OCI-LY7 (cell line): Measurements from ENCODE around the gene POU6F2. TPM values are rescaled to one million over a fixed set of nuclear protein-coding genes. Genes with fewer than 3 reads are reported as not detected.

Experiments
- BruUV-seq: library from RNA; stranded (reverse); fragments of 400-500 nt; replicated peaks from 2 replicates; lab custom pipeline; 2021; lab: Mats Ljungman, UMichigan
- CTCF ChIA-PET: fragments of 300-600 bp; sonication (Branson Sonifier 250); formaldehyde crosslinking; loops from one replicate; lab custom pipeline; 2022; ENCODE audit warnings: antibody characterized with exemption; ENCODE audit not compliant: unreplicated experiment; lab: Charles Lee
- POLR2A ChIA-PET: fragments of 300-600 bp; sonication (Branson Sonifier 250); formaldehyde crosslinking; loops from one replicate; lab custom pipeline; 2022; ENCODE audit warnings: antibody characterized with exemption; lab: Charles Lee
- DNase-seq: peaks from one replicate; pipeline ENCODE4 v3.0.0-alpha.2; 2015; ENCODE audit warnings: low spot score
- H2AFZ ChIP-seq: fragments of 200-600 bp; sonication (generic), shearing (Covaris generic); 2 replicates; pipeline ENCODE4 v1.6.1; 2014; ENCODE audit warnings: mild to moderate bottlenecking, antibody characterized with exemption, low read length, moderate library complexity
- H3K27ac ChIP-seq: fragments of 200-600 bp; sonication (generic); 2 replicates; pipeline ENCODE4 v1.5.1; 2014; ENCODE audit warnings: mixed run types, low read depth, mild to moderate bottlenecking, moderate library complexity, low read length, inconsistent platforms; ENCODE audit not compliant: poor library complexity, severe bottlenecking
- H3K36me3 ChIP-seq: fragments of 200-600 bp; sonication (generic); 2 replicates; pipeline ENCODE4 v1.6.1; 2014; ENCODE audit warnings: mild to moderate bottlenecking, antibody characterized with exemption, low read length, moderate library complexity, mixed read lengths; ENCODE audit not compliant: insufficient read depth
- H3K4me1 ChIP-seq: fragments of 200-600 bp; sonication (generic); 2 replicates; pipeline ENCODE4 v1.5.1; 2014; ENCODE audit warnings: mild to moderate bottlenecking, low read length; ENCODE audit not compliant: insufficient read depth, poor library complexity, severe bottlenecking
- H3K4me2 ChIP-seq: fragments of 200-600 bp; sonication (generic); 2 replicates; pipeline ENCODE4 v1.6.1; 2014; ENCODE audit warnings: mild to moderate bottlenecking, low read length
- H3K4me3 ChIP-seq: fragments of 200-600 bp; sonication (generic); 2 replicates; pipeline ENCODE4 v1.5.1; 2014; ENCODE audit warnings: mild to moderate bottlenecking, low read depth, low read length; ENCODE audit not compliant: poor library complexity, severe bottlenecking
- H3K79me2 ChIP-seq: fragments of 200-600 bp; sonication (generic); 2 replicates; pipeline ENCODE4 v1.6.1; 2016; ENCODE audit warnings: low read depth, mild to moderate bottlenecking, low read length, moderate library complexity, mixed read lengths; ENCODE audit not compliant: insufficient read depth
- H3K9me2 ChIP-seq: fragments of 200-600 bp; sonication (generic); 2 replicates; pipeline ENCODE4 v1.6.1; 2016; ENCODE audit warnings: mild to moderate bottlenecking, low read length, mixed read lengths; ENCODE audit not compliant: insufficient read depth
- H3K9me3 ChIP-seq: fragments of 200-600 bp; sonication (generic); 2 replicates; pipeline ENCODE4 v1.6.1; 2014; ENCODE audit warnings: mild to moderate bottlenecking, mixed run types, low read length, mixed read lengths
- H4K20me1 ChIP-seq: fragments of 200-600 bp; sonication (generic); 2 replicates; pipeline ENCODE4 v1.6.1; 2014; ENCODE audit warnings: mild to moderate bottlenecking, antibody characterized with exemption, low read length, moderate library complexity, mixed read lengths; ENCODE audit not compliant: insufficient read depth
- CTCF ChIP-seq: fragments of 200-600 bp; sonication (generic); conservative IDR thresholded peaks from 2 replicates; pipeline ENCODE4 v1.5.1; 2014; ENCODE audit warnings: mild to moderate bottlenecking, antibody characterized with exemption, low read length, moderate library complexity, mixed read lengths
- EZH2phosphoT487 ChIP-seq: fragments of 200-600 bp; sonication (generic); IDR thresholded peaks from 2 replicates; pipeline ENCODE4 v1.6.1; 2018; ENCODE audit warnings: low read depth, borderline replicate concordance, mild to moderate bottlenecking, mixed run types, antibody characterized with exemption, low read length, moderate library complexity, mixed read lengths
- intact Hi-C: fragments of 100-400 bp; cut with micrococcal nuclease; formaldehyde crosslinking; loops from one replicate; pipeline ENCODE4 v1.10.0; 2022; ENCODE audit not compliant: unreplicated experiment
- total RNA-seq, 2 experiments: library from RNA; depleted of rRNA in 1 of 2; stranded (reverse); fragments of >200 nt in 1 of 2; shearing (Covaris generic) in 1 of 2; gene quantifications; 2 replicates each; pipeline ENCODE4 v1.2.3, GENCODE V29; 2014 to 2022

POU6F2 gene
- total RNA-seq, 2 experiments from 2014 or later = 0.40 TPM; not detected in 1

GRCh38 chr7:39338716-39339115 is 361.0 kb downstream of the POU6F2 start:
- TF ChIP-seq CTCF = no peak
- no peak for TF ChIP-seq EZH2phosphoT487
- no TSS peak for BruUV-seq
- Histone ChIP-seq H3K4me1 (no peaks in the 10 kb centered on the region), H3K4me3 (no peak overlapping the region), H3K9me3 (no peaks in the 10 kb centered on the region), H3K4me2 (no peak overlapping the region), H3K27ac (no peak overlapping the region), H4K20me1 (no peaks in the 10 kb centered on the region), H3K79me2 (no peaks in the 10 kb centered on the region), H3K9me2 (no peaks in the 10 kb centered on the region), H2AFZ (no peak overlapping the region), H3K36me3 (no peaks in the 10 kb centered on the region)
- intact Hi-C loops = no loop called here
- CTCF ChIA-PET = no interaction called here
- POLR2A ChIA-PET = interaction anchor here (0.6 kb wide), 1 partner anchor 603 kb away, joined by 3 read pairs; no protein-coding TSS in a partner anchor
- DNase-seq = no peak

GRCh38 chr7:39339591-39339990 is 361.9 kb downstream of the POU6F2 start:
- CTCF ChIA-PET = no interaction called here
- no peak for DNase-seq
- H3K4me3 ChIP-seq = no peak overlapping the region

More at GRCh38 chr7:39339591-39339990, 361.9 kb downstream of the POU6F2 start:
- TF ChIP-seq CTCF = no peak
- TF ChIP-seq EZH2phosphoT487 = no peak
- Histone ChIP-seq H3K4me1 (no peaks in the 10 kb centered on the region), H3K9me2 (no peaks in the 10 kb centered on the region), H3K27ac (no peak overlapping the region), H3K36me3 (no peaks in the 10 kb centered on the region), H3K4me2 (no peak overlapping the region), H3K9me3 (no peaks in the 10 kb centered on the region), H4K20me1 (no peaks in the 10 kb centered on the region), H3K79me2 (no peaks in the 10 kb centered on the region), H2AFZ (no peak overlapping the region)
- POLR2A ChIA-PET = no interaction called here
- intact Hi-C loops = no loop called here
- BruUV-seq = no TSS peak
